Stimulated activated naive CD8-positive, alpha-beta T cell treated with anti-CD3 and anti-CD28 coated beads, Interleukin-15, amount 100 ng/mL, for 72 hours (primary cell): ENCODE measurements around the gene LRRFIP1.
A peak's percentile ranks its signal among the peaks of the same experiment; 100 is the strongest.

ENCODE experiments used
- ATAC-seq: fragments of 150-1000 bp; cut with Tn5 transposase; 2 replicates; pipeline ENCODE4 v1.10.0; 2021; ENCODE audit warnings: mild to moderate bottlenecking, moderate library complexity
- DNase-seq, 2 donors: peaks; one replicate each; pipeline ENCODE4 v3.0.0; 2021 to 2022
- H3K27ac Mint-ChIP-seq, 2 donors: one replicate each; pipeline ENCODE4 v1.8.0; 2022; ENCODE audit warnings: mild to moderate bottlenecking in 2 of 2, mixed read lengths in 2 of 2, moderate library complexity in 2 of 2
- H3K27me3 Mint-ChIP-seq: one replicate; pipeline ENCODE4 v1.8.0; 2022; ENCODE audit warnings: mixed read lengths
- H3K4me1 Mint-ChIP-seq: one replicate; pipeline ENCODE4 v1.8.0; 2022; ENCODE audit warnings: mild to moderate bottlenecking, mixed read lengths
- H3K4me3 Mint-ChIP-seq, 2 donors: one replicate each; pipeline ENCODE4 v1.8.0; 2022; ENCODE audit warnings: mild to moderate bottlenecking in 2 of 2, mixed read lengths in 2 of 2, moderate library complexity in 1 of 2
- H3K9me3 Mint-ChIP-seq, 2 donors: one replicate each; pipeline ENCODE4 v1.8.0; 2022; ENCODE audit warnings: mixed read lengths in 2 of 2

The LRRFIP1 gene

GRCh38 chr2:237801466-237801865 is 174.1 kb downstream of the LRRFIP1 start:
- Mint-ChIP-seq H3K4me3 (no peak overlapping the region), H3K27ac (no peak overlapping the region), H3K27me3 (no peaks in the 10 kb centered on the region), H3K9me3 (peaks cover 10 to 13% of the 10 kb centered on the region in 2 donors), H3K4me1 (peaks cover 6% of the 10 kb centered on the region)
- ATAC-seq, result no peak
- DNase-seq, result no peak

- no peak for DNase-seq
- Mint-ChIP-seq H3K27me3 (peaks cover 7% of the 10 kb centered on the region), H3K27ac (no peak overlapping the region), H3K9me3 (no peaks in the 10 kb centered on the region), H3K4me3 (no peak overlapping the region), H3K4me1 (peaks cover 6% of the 10 kb centered on the region)
- no peak for ATAC-seq
These were observed 178.9 kb downstream of the LRRFIP1 start for GRCh38 chr2:237806334-237806733.

- DNase-seq (no peak), ATAC-seq (peak; percentile 73)
- Mint-ChIP-seq H3K4me3 (no peak overlapping the region), H3K27me3 (peaks cover 1% of the 10 kb centered on the region), H3K9me3 (no peaks in the 10 kb centered on the region), H3K27ac (no peak overlapping the region), H3K4me1 (peaks cover 7% of the 10 kb centered on the region)
These were observed 188.2 kb downstream of the LRRFIP1 start for GRCh38 chr2:237815637-237816036.

GRCh38 chr2:237816531-237816930 is 189.1 kb downstream of the LRRFIP1 start:
- DNase-seq (no peak), ATAC-seq (no peak)
- Mint-ChIP-seq H3K4me1 (peaks cover 7% of the 10 kb centered on the region), H3K27me3 (no peaks in the 10 kb centered on the region), H3K4me3 (no peak overlapping the region), H3K27ac (no peak overlapping the region), H3K9me3 (no peaks in the 10 kb centered on the region)

- Mint-ChIP-seq H3K27ac (no peak overlapping the region), H3K9me3 (no peaks in the 10 kb centered on the region), H3K4me1 (peaks cover 7% of the 10 kb centered on the region), H3K27me3 (no peaks in the 10 kb centered on the region), H3K4me3 (no peak overlapping the region)
- no peak for DNase-seq
- no peak for ATAC-seq
These were observed 190.7 kb downstream of the LRRFIP1 start for GRCh38 chr2:237818066-237818473.

GRCh38 chr2:237819231-237819630 is 191.8 kb downstream of the LRRFIP1 start:
- no peak for DNase-seq
- no peaks in the 10 kb centered on the region for H3K27me3 Mint-ChIP-seq
- H3K4me1 Mint-ChIP-seq, result peaks cover 7% of the 10 kb centered on the region

GRCh38 chr2:237820421-237820820 is 193.0 kb downstream of the LRRFIP1 start:
- Mint-ChIP-seq H3K4me1 (peaks cover 7% of the 10 kb centered on the region), H3K4me3 (no peak overlapping the region), H3K9me3 (no peaks in the 10 kb centered on the region), H3K27ac (no peak overlapping the region), H3K27me3 (no peaks in the 10 kb centered on the region)
- no peak for DNase-seq
- ATAC-seq, result no peak

More at GRCh38 chr2:237819231-237819630, 191.8 kb downstream of the LRRFIP1 start:
- H3K4me3 Mint-ChIP-seq, result no peak overlapping the region
- no peak overlapping the region for H3K27ac Mint-ChIP-seq
- no peaks in the 10 kb centered on the region for H3K9me3 Mint-ChIP-seq
- no peak for ATAC-seq

GRCh38 chr2:237823544-237823943 is 196.2 kb downstream of the LRRFIP1 start:
- DNase-seq (no peak), ATAC-seq (no peak)
- Mint-ChIP-seq H3K27ac (no peak overlapping the region), H3K4me1 (no peaks in the 10 kb centered on the region), H3K4me3 (no peak overlapping the region), H3K27me3 (no peaks in the 10 kb centered on the region), H3K9me3 (no peaks in the 10 kb centered on the region)

GRCh38 chr2:237824085-237824484 is 196.7 kb downstream of the LRRFIP1 start:
- Mint-ChIP-seq H3K4me3 (no peak overlapping the region), H3K27me3 (no peaks in the 10 kb centered on the region), H3K4me1 (no peaks in the 10 kb centered on the region), H3K27ac (no peak overlapping the region), H3K9me3 (no peaks in the 10 kb centered on the region)
- ATAC-seq (no peak), DNase-seq (no peak)

- no peak overlapping the region for H3K4me3 Mint-ChIP-seq
- H3K27ac Mint-ChIP-seq, result no peak overlapping the region
- H3K27me3 Mint-ChIP-seq, result no peaks in the 10 kb centered on the region
- H3K9me3 Mint-ChIP-seq, result no peaks in the 10 kb centered on the region
- no peak for DNase-seq
- H3K4me1 Mint-ChIP-seq, result no peaks in the 10 kb centered on the region
- no peak for ATAC-seq
These were observed 200.1 kb downstream of the LRRFIP1 start for GRCh38 chr2:237827421-237827987.
